Uterus (tissue), 2 donors: ENCODE measurements around the gene ANKRD23.

ENCODE experiments used
- POLR2A ChIP-seq, 2 donors: fragments of 450-650 bp; IDR thresholded peaks; one replicate each; pipeline ENCODE4 v1.6.1; 2016; ENCODE audit warnings: antibody characterized with exemption in 2 of 2, mild to moderate bottlenecking in 1 of 2, moderate library complexity in 1 of 2
- TF ChIP-seq, protein P1 (sequence below), 4 experiments: fragments of 200-600 bp in 2 of 4; fragments of 450-650 bp in 2 of 4; sonication (generic) in 2 of 4; IDR thresholded peaks; one replicate each; pipeline ENCODE4 v1.5.1; 2016 to 2019; ENCODE audit warnings: antibody characterized with exemption in 4 of 4, mild to moderate bottlenecking in 2 of 4, moderate library complexity in 1 of 4

DNA sequence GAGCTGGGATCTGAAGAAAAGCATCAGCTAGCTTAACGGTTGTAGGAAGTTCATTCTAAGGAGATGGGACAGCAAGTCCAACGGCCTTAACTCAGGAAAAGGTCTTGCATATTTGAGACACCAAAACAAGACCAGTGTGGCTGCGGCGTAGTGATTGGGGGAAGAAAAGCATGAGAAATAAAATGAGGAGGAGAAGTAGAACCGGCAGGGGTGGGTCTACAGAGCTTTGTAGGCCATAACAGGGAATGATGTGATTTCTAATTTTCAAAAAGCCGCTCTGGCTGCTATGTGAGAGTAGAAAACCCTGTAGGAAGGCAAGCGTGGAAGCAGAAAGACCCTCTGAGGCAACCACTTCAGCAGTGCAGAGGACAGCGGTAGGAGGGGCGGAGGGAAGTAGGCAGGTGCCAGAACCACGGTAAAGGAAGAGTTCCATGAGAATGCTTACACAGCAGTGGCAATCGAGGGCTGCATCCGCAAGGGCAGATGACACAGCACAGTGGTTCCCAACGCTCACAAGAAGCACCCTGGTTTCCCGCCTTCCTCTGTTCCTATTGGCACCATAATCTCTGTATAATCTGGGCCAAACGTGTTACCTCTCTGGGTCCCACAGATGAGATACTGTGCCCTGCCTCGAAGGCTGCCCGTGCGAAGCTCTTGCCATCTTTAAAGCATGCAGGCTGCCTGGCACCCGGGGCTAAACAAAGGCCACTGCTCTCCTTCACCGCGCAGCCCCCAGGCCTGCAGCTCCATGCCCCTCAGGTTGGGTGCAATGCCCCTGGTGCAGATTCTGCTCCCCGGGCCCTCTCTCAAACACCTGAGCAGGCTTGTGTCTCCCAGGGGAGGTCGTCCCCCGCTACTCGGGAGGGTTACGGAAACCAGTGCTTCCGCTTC, 13.2 kb upstream of the ANKRD23 start:
- TF ChIP-seq, protein P1, sequence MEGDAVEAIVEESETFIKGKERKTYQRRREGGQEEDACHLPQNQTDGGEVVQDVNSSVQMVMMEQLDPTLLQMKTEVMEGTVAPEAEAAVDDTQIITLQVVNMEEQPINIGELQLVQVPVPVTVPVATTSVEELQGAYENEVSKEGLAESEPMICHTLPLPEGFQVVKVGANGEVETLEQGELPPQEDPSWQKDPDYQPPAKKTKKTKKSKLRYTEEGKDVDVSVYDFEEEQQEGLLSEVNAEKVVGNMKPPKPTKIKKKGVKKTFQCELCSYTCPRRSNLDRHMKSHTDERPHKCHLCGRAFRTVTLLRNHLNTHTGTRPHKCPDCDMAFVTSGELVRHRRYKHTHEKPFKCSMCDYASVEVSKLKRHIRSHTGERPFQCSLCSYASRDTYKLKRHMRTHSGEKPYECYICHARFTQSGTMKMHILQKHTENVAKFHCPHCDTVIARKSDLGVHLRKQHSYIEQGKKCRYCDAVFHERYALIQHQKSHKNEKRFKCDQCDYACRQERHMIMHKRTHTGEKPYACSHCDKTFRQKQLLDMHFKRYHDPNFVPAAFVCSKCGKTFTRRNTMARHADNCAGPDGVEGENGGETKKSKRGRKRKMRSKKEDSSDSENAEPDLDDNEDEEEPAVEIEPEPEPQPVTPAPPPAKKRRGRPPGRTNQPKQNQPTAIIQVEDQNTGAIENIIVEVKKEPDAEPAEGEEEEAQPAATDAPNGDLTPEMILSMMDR (IDR thresholded peaks at IDR 0.05): no peak
- no peak for TF ChIP-seq POLR2A (IDR thresholded peaks at IDR 0.05)
